ENCODE data around the gene DHRSX.

DHRSX gene

DNA sequence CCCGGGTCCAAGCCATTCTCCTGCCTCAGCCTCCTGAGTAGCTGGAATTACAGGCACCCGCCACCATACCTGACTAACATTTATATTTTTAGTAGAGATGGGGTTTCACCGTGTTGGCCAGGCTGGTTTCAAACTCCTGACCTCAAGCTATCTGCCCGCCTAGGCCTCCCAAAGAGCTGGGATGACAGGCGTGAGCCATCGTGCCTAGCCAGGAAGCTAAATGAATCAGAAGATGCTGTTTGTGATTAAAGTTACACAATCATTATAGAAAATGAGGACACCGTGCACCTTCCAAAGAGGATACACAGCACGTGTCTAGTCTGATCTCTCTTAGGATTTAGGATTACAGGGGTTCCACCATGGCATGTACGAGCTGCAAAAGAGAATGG is 99.6 kb downstream of the DHRSX start:
- H3K27ac ChIP-seq (ENCODE audit: poor library complexity, severe bottlenecking) = peak overlapping the region; percentile 55
- TF ChIP-seq, protein P1, sequence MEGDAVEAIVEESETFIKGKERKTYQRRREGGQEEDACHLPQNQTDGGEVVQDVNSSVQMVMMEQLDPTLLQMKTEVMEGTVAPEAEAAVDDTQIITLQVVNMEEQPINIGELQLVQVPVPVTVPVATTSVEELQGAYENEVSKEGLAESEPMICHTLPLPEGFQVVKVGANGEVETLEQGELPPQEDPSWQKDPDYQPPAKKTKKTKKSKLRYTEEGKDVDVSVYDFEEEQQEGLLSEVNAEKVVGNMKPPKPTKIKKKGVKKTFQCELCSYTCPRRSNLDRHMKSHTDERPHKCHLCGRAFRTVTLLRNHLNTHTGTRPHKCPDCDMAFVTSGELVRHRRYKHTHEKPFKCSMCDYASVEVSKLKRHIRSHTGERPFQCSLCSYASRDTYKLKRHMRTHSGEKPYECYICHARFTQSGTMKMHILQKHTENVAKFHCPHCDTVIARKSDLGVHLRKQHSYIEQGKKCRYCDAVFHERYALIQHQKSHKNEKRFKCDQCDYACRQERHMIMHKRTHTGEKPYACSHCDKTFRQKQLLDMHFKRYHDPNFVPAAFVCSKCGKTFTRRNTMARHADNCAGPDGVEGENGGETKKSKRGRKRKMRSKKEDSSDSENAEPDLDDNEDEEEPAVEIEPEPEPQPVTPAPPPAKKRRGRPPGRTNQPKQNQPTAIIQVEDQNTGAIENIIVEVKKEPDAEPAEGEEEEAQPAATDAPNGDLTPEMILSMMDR (IDR thresholded peaks at IDR 0.05; ENCODE audit: poor library complexity, severe bottlenecking) = no peak
- DNase-seq (ENCODE audit: low spot score) (no peak), ATAC-seq (ENCODE audit: low read depth) (peak; percentile 47)
- H3K4me1 ChIP-seq (ENCODE audit: insufficient read depth, poor library complexity, severe bottlenecking) = peaks cover 18% of the 10 kb centered on the region
- no peak overlapping the region for H3K4me3 ChIP-seq (ENCODE audit: severe bottlenecking)
- no peaks in the 10 kb centered on the region for H3K9me3 ChIP-seq (ENCODE audit: severe bottlenecking)
- H3K36me3 ChIP-seq (ENCODE audit: low read depth) = no peaks in the 10 kb centered on the region
- H3K27me3 ChIP-seq (ENCODE audit: insufficient read depth, poor library complexity, severe bottlenecking) = no peaks in the 10 kb centered on the region

DNA sequence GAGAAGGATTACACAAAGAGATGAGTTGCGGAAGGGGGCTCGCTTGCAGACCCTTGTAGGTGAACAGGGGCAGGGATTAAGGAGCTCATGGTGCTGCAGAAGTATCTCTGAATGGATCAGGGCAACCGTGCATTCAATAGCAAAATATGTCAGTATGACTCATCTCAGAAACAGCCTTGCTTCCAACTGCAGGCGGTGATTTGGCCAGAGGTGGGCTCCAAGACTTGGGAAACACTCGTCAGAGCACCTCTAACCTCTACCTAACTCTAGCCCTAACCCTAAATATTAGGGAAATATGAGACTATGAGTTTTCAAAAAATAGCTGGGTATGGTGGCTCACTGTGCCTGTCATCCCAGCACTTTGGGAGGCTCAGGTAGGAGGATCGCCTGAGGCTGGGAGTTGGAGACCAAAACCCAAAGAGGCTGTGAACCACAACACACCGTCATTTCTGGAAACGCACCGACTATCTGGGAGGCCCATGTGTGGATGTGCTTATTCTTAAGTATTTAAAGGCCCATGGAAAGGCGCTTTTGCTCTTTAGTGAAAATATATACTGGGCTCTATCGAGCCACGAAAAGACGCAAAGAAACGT is 102.6 kb downstream of the DHRSX start:
- Histone ChIP-seq H3K4me3 (ENCODE audit: severe bottlenecking) (no peak overlapping the region), H3K36me3 (ENCODE audit: low read depth) (no peaks in the 10 kb centered on the region), H3K27me3 (ENCODE audit: insufficient read depth, poor library complexity, severe bottlenecking) (no peaks in the 10 kb centered on the region), H3K27ac (ENCODE audit: poor library complexity, severe bottlenecking) (no peak overlapping the region), H3K9me3 (ENCODE audit: severe bottlenecking) (no peaks in the 10 kb centered on the region), H3K4me1 (ENCODE audit: insufficient read depth, poor library complexity, severe bottlenecking) (peaks cover 18% of the 10 kb centered on the region)
- TF ChIP-seq, protein P1 (IDR thresholded peaks at IDR 0.05; ENCODE audit: poor library complexity, severe bottlenecking) = no peak
- DNase-seq (ENCODE audit: low spot score) (no peak), ATAC-seq (ENCODE audit: low read depth) (peak; percentile 59)

DNA sequence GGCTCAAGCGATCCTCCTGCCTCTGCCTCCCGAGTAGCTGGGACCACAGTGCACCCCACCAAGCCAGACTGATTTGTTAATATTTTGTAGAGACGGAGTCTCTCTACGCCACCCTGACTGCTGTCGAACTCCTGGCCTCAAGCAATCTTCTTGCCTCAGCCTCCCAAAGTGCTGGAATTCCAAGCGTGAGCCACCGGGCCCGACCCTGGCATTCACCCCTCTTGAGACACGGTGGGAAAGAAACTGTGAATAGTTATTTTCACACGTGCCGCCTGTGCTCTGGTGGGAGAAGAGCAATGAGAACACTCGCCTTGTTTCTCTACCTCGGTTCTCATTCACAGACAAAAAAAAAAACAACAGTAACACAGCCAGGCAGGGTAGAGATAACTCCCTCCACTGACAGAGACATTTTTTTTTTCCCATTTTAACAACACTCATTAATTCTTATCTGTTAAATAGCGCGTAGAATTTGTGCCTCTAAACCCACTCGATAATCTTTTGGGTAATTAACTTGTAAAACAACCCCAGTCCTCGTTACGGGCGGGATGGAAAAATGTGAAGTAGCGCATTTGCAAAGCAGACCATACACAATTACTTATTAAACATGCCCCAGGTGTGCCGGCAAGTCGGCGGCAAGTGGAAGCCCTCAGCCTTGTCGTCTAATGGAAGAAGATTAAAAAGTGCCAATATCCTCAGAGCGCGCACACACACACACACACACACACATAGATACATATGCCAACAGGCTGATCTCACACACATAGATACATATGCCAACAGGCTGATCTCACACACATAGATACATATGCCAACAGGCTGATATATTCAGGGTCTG is 103.3 kb downstream of the DHRSX start:
- no peaks in the 10 kb centered on the region for H3K9me3 ChIP-seq (ENCODE audit: severe bottlenecking)
- no peak for DNase-seq (ENCODE audit: low spot score)
- TF ChIP-seq, protein P1 (IDR thresholded peaks at IDR 0.05; ENCODE audit: poor library complexity, severe bottlenecking) = no peak
- no peak overlapping the region for H3K27ac ChIP-seq (ENCODE audit: poor library complexity, severe bottlenecking)
- H3K4me3 ChIP-seq (ENCODE audit: severe bottlenecking) = no peak overlapping the region
- H3K4me1 ChIP-seq (ENCODE audit: insufficient read depth, poor library complexity, severe bottlenecking) = peaks cover 18% of the 10 kb centered on the region
- no peaks in the 10 kb centered on the region for H3K36me3 ChIP-seq (ENCODE audit: low read depth)
- no peaks in the 10 kb centered on the region for H3K27me3 ChIP-seq (ENCODE audit: insufficient read depth, poor library complexity, severe bottlenecking)
- no peak for ATAC-seq (ENCODE audit: low read depth)

DNA sequence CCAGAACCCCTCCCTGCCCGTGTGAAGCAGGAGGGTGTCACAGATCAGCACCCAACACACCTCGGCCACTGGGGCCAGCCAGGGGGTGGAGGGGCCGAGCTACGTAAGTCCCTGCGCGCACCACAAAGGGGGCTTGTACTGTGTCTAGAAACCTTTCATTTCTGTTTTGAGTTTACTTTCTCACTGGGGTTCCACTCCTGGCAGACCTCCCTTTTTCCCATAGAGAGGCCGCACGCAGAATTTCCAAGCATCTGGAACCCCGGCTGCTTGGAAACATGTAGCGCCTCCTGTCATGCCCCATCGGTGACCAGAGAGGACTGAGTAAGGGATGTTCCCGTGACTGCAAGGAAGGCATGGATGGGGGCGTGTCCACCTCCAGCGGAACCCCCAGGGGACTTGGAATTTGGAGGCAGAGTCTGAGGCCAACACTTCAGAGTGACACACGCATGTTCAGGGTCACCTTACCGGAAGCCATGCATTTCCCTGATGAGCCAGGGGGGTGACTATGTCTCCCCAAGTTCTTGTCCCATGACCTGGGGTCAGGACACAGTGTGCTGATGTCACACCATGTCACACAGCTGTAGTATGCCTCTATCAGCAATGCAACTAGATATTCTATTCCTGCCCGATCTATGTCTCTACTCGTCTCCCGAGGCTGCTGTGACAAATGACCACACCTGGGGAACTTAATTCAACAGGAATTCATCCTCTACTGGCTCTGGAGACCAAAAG is 105.3 kb downstream of the DHRSX start:
- H3K27ac ChIP-seq (ENCODE audit: poor library complexity, severe bottlenecking) = no peak overlapping the region
- DNase-seq (ENCODE audit: low spot score) (no peak), ATAC-seq (ENCODE audit: low read depth) (no peak)
- H3K4me3 ChIP-seq (ENCODE audit: severe bottlenecking) = no peak overlapping the region
- H3K36me3 ChIP-seq (ENCODE audit: low read depth) = no peaks in the 10 kb centered on the region
- TF ChIP-seq, protein P1 (IDR thresholded peaks at IDR 0.05; ENCODE audit: poor library complexity, severe bottlenecking) = no peak
- H3K27me3 ChIP-seq (ENCODE audit: insufficient read depth, poor library complexity, severe bottlenecking) = no peaks in the 10 kb centered on the region
- peaks cover 9% of the 10 kb centered on the region for H3K4me1 ChIP-seq (ENCODE audit: insufficient read depth, poor library complexity, severe bottlenecking)
- no peaks in the 10 kb centered on the region for H3K9me3 ChIP-seq (ENCODE audit: severe bottlenecking)

Data from RWPE2 (cell line).